NCI-H524 (cell line): ENCODE results near the gene CADPS2.
A peak's percentile ranks its signal among the peaks of the same experiment; 100 is the strongest.

Experiments
- DNase-seq, 2 experiments: peaks; one replicate each; lab custom pipeline; 2025; lab: John Stamatoyannopoulos, UW

CADPS2 gene

DNA sequence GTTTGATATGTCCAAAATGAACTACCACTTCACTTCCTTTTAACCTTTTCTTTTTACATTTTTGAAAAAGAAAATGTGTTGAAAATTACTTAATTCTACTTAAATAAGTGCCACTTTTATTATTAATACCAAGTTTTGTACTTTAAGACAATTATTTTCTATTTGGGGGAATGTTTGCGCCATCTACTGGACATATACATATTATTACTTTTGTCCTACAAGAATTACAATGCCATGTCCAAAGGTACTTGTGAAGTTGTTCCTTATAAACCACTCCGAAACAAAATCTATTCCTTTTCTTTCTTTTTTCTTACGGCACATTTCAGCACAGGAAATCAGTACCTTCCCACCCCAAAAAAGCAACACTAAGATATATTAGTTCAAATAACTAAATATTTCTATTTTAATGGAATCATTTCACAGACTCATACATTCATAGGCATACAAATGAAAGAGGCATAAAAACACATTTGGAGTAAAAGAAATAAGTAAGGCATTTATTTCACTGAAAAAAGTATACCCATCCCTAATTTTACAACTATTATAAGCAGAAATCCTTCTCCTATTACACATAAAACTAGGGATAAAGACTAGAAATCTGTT is 357.3 kb downstream of the CADPS2 start:
- peak in 1 of 2 experiments; percentile 60 for DNase-seq

- DNase-seq: no peak
These were observed 360.9 kb downstream of the CADPS2 start for GRCh38 chr7:122525355-122525754.

DNA sequence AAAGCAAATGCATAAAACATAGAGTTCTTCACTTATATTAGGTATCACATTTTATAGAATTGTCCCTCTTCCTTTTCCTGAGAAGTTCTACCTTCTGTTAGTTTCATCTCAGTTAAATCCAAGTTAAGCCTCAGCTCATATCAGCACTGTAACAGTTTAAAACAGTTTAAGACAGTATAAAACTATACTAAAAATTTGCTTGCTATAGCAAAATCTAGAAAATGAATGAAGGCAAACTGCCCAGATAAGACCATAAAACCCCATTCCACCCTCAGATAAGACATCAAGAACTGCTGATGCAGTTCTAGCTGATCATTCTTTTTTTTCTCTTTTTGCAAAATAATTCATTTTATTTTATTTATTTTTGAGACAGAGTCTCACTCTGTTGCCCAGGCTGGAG is 364.5 kb downstream of the CADPS2 start:
- DNase-seq: no peak

DNA sequence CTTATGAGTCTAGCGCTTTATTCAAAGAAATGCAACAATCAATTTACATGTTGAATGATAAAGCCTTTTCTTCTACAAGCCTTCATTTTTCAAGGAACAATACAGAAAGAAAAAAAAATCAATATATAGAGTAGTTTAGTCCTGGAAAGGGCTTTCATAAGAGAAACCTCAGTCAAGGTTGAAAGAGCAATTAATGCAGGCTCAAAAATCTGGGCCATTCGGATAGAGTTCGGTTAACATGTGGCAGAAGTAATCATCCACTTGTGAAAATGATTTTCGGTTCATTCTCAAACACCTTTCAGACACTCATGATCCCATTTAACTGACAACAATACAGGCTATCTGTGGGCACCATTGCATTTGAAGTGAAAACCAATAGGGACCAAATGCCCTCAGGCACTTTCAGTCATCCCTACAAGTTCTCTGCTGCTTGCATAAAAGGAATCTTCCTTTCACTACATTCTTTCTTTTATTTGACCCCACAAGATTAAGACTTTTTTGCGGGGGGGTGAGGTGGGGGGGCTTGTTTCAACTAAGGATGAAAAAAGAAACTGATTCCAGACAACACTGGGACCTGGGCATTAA is 365.2 kb downstream of the CADPS2 start:
- peak in 1 of 2 experiments; percentile 59 for DNase-seq

DNA sequence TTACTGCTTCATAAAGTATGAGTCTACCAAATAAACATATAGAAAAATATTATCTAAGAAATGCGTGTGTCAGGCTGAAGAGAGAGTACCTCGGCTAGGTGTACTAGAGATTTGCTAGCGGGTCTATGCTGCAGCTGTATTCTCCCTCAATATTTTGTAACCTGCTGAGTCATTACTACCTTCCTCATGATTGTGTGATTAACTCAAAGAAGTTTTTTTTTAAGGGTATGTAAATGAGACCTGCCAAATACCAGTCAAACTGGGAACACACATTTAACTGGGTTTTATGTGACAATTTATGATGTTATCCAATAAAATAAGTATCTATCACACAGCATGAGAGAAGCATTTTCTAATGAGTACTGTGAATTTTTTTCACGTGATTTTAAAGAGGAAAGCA is 367.8 kb downstream of the CADPS2 start:
- no peak for DNase-seq

DNA sequence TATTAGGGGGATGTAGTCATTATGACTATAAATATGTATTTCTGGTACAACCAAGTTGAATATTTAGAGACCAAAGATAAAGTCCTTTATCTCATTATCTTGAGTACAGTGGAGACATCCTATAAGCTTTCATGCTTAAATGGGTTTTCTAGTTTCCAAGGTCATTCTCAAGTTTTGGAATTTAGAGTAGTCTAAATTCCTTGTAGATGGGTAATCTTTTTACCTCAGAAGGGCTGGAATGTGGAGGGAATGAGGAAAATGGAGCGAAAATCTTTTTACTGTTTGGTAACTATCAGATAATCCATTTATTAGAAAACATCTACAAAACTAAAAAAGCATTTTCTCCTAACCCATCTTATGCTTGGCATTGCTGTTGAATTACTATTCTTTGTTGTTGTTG is 368.7 kb downstream of the CADPS2 start:
- no peak for DNase-seq

DNA sequence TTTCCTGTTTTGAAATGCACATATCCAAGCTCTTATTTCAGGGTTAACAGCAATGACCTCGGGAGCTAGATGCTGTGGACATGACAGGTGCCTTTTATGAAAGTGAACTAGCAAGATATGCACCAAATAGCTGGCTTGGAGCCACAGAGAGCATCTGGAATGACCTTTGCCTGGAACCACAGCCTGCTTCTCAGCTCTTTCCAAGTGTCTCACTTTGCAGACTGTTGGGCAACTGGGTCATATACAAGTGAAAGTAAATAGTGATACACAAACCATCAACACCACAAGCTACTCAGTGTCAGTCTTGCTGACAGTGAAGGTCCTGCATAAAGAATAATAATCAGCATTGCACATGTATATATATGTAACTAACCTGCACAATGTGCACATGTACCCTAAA is 370.9 kb downstream of the CADPS2 start:
- DNase-seq: peak in 1 of 2 experiments; percentile 10

DNA sequence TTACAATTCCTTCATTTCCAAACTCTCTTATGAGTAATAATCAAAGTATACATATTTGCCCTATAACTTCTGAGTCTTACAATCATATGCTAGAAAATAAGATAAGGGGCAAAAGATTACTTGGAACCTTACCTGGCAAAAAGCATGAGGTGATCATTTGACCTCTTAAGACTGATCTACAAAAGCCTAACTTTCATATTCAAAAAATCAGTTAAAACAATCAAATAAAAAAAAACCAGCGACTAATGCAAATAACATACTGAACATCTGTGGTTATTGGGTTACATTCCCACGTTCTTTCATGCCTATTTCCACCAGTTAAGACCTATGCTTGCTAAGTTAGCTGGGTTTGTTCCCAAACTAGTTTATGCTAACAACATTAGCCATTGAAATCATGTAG is 375.0 kb downstream of the CADPS2 start:
- no peak for DNase-seq

GRCh38 chr7:122507591-122507990 is 378.7 kb downstream of the CADPS2 start:
- DNase-seq: no peak

- no peak for DNase-seq
These were observed 394.3 kb downstream of the CADPS2 start for GRCh38 chr7:122492007-122492406.

- no peak for DNase-seq
These were observed 398.0 kb downstream of the CADPS2 start for GRCh38 chr7:122488241-122488640.

DNA sequence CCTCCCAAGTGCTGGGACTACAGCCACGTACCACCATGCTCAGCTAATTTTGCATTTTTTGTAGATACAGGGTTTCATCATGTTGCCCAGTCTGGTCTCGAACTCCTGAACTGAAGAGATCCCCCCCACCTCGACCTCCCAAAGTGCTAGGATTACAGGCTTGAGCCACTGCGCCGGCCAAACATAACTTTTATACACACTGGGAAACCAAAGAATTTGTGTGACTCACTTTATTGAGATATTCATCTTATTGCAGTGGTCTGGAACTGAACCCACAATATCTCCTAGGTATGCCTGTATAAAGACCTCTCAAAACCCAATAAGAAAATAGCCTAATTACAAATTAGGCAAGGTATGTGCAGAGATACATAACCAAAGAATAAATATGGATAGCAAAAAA is 399.1 kb downstream of the CADPS2 start:
- DNase-seq: no peak

- no peak for DNase-seq
These were observed 400.4 kb downstream of the CADPS2 start for GRCh38 chr7:122485856-122486255.

- no peak for DNase-seq
These were observed 404.0 kb downstream of the CADPS2 start for GRCh38 chr7:122482212-122482611.

DNA sequence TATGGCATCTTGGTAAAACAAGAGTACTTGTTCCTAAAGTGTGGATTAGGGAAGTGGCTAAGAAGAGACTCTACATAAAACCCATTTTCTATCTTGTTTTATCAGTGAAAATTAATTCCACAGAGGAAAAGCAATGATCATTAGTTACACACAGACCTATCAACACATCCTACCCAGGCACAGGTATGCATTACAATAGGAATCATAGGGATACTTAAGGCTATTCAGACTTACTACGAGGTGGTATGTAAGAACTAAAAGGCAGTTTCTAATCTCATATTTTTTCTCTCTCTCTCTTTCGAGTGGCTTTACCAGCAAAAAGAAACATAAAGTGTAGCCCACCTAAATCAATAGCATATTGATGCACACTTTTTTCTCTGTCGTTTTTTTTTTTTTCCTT is 415.4 kb downstream of the CADPS2 start:
- DNase-seq: no peak

DNA sequence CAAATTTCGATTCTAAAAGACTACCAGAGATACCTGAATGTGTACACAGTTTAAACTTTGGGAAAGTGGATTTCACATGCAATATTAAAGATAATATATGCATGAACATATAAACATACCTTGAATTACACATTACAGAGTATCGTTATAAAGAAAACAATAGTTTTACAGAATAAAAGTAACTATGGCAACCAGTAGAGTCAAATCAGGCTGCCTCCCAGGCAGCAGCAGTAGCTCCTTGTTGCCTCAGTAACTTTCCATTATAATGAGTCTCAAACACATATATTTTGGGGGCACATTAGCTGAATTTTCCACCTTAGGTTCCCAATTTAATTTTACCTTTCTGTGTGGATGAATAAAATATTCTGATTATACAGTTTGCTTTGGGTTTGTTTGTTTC is 417.3 kb downstream of the CADPS2 start:
- no peak for DNase-seq

GRCh38 chr7:122467661-122468449 is 418.4 kb downstream of the CADPS2 start:
- no peak for DNase-seq

GRCh38 chr7:122465296-122465695 is 421.0 kb downstream of the CADPS2 start:
- no peak for DNase-seq

GRCh38 chr7:122463631-122464030 is 422.6 kb downstream of the CADPS2 start:
- no peak for DNase-seq

DNA sequence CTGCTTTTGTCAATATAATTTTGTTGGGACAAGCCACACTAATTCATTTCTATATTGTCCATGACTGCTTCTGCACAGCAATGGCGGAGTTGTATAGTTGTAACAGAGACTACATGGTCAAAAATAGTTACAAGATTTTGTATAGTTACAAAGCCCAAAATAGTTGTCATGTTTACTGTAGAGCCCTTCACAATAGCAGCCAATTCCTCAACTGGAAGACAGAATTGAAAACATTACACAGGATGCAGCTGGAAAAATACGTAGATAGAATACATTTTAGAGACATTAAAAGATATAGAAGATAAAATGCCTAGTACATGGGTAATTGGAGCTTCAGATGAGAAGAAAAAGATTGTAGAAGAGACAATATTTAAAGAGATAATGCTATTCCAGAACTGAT is 425.3 kb downstream of the CADPS2 start:
- DNase-seq: no peak

DNA sequence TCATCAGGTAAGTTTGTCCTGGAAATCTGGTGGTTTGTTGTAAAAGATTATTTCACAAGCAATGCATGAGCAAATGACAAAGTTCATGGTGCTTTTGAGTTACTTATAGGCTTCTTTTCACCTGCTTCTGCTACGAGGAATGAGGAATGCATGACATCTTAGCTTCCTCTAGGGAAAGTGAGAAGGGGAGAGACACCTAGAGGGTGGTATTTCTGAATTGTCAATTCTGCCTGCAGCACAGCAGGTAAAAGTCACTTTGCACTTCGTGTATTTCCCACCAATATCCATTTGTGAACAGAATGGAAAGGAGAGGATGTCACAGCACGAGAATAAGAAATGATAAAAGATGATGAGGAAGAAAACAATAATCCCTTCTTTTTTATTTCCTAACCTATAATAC is 428.3 kb downstream of the CADPS2 start:
- no peak for DNase-seq

DNA sequence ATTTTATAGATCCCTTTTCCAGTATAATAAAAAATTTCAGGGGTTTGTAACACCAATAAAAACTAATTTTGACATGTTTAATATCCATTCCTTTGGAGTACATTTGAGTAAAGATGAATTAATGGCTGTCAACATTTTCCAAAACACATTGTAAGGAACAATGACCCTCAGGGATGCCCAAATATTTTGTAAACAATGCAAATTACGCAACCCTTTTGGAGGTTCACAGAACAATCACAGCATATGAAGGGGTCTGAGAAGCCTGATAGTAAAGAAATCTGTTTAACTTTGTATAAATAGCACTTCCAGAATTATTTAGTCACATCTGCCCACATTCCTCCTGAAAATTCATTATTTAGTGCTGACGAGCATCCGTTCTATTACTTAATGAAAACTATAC is 428.9 kb downstream of the CADPS2 start:
- DNase-seq: no peak

DNA sequence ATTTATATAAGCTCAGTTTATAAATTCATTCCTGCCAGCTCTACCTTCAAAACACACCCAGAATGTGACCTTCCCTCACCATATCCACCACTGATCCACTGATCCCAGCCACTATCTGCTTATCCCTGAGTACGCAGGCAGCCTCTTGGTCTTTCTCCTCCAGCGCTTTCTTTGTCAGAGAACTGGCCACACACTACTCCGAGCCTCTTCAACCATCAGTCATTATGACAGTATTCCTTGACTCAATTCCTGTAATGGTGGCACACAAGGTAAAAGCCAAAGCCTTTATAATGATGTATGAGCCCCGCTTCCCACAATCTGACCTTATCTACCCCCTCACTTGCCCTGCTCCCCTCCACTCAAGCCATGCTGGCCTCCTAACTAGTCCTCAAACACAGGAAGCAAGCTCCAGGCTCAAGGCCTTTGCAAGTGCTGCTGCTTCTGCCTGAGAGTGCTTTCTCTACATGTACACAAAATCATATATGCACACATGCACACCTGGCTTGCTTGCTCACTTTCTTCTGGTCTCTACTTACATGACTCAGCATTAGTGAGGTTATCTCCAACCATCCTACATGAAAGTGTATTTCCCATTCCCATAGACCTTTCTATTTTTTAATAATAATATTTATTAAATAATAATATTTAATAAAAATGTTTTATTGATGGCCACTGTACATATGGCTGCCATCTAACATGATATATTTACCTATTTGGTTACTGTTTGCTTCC is 431.3 kb downstream of the CADPS2 start:
- no peak for DNase-seq
